Chondrocyte (in vitro differentiated cells): ENCODE results near the gene TSEN34. TPM values are rescaled to one million over a fixed set of nuclear protein-coding genes. Genes with fewer than 3 reads are reported as not detected.

Source experiments
- DNase-seq: peaks from one replicate; pipeline ENCODE4 v3.0.0; 2021; ENCODE audit warnings: mixed read lengths, low spot score
- H3K27ac Mint-ChIP-seq: one replicate; pipeline ENCODE4 v1.8.0; 2021; ENCODE audit warnings: mild to moderate bottlenecking, moderate library complexity, mixed read lengths; ENCODE audit not compliant: unreplicated experiment
- H3K27me3 Mint-ChIP-seq: 2 replicates; pipeline ENCODE4 v1.8.0; 2021; ENCODE audit warnings: low read depth, mixed read lengths
- H3K36me3 Mint-ChIP-seq: 2 replicates; pipeline ENCODE4 v1.8.0; 2021; ENCODE audit warnings: low read depth, mixed read lengths
- H3K4me1 Mint-ChIP-seq: 2 replicates; pipeline ENCODE4 v1.8.0; 2021; ENCODE audit warnings: low read depth, mild to moderate bottlenecking, mixed read lengths
- H3K4me3 Mint-ChIP-seq: one replicate; pipeline ENCODE4 v1.8.0; 2021; ENCODE audit warnings: mild to moderate bottlenecking, moderate library complexity, mixed read lengths; ENCODE audit not compliant: unreplicated experiment
- H3K9me3 Mint-ChIP-seq: 2 replicates; pipeline ENCODE4 v1.8.0; 2021; ENCODE audit warnings: low read depth, mixed read lengths
- CTCF ChIP-seq: fragments of 200-600 bp; sonication (generic); IDR thresholded peaks from 2 replicates; pipeline ENCODE4 v1.5.0; 2021; ENCODE audit warnings: antibody characterized with exemption, mild to moderate bottlenecking, moderate library complexity
- total RNA-seq: library from RNA; stranded (reverse); gene quantifications from 3 replicates; pipeline ENCODE4 v1.2.1, GENCODE V29; 2021

Gene TSEN34
- total RNA-seq, 1 donor from 2014 or later = 46.2 TPM

GRCh38 chr19:54148158-54148557 lies 43.0 kb upstream of the TSEN34 start:
- Mint-ChIP-seq H3K27me3 (no peaks in the 10 kb centered on the region), H3K4me3 (no peak overlapping the region), H3K36me3 (peaks cover 50% of the 10 kb centered on the region), H3K27ac (no peak overlapping the region), H3K4me1 (peaks cover 1% of the 10 kb centered on the region), H3K9me3 (no peaks in the 10 kb centered on the region)
- peak; percentile 89 for DNase-seq
- no peak for TF ChIP-seq CTCF

GRCh38 chr19:54149021-54149812 lies 41.9 kb upstream of the TSEN34 start:
- Mint-ChIP-seq H3K9me3 (no peaks in the 10 kb centered on the region), H3K27ac (no peak overlapping the region), H3K36me3 (peaks cover 46% of the 10 kb centered on the region), H3K4me3 (no peak overlapping the region), H3K27me3 (no peaks in the 10 kb centered on the region), H3K4me1 (peaks cover 5% of the 10 kb centered on the region)
- DNase-seq = no peak
- TF ChIP-seq CTCF = no peak

GRCh38 chr19:54151362-54152035 lies 39.6 kb upstream of the TSEN34 start:
- Mint-ChIP-seq H3K27ac (no peak overlapping the region), H3K36me3 (peaks cover 38% of the 10 kb centered on the region), H3K4me1 (peaks cover 7% of the 10 kb centered on the region), H3K9me3 (no peaks in the 10 kb centered on the region), H3K27me3 (no peaks in the 10 kb centered on the region), H3K4me3 (no peak overlapping the region)
- no peak for TF ChIP-seq CTCF
- no peak for DNase-seq

GRCh38 chr19:54152267-54152666 lies 38.8 kb upstream of the TSEN34 start:
- no peak for DNase-seq
- Mint-ChIP-seq H3K9me3 (no peaks in the 10 kb centered on the region), H3K27ac (no peak overlapping the region), H3K4me3 (no peak overlapping the region), H3K36me3 (peaks cover 37% of the 10 kb centered on the region), H3K27me3 (no peaks in the 10 kb centered on the region), H3K4me1 (peaks cover 11% of the 10 kb centered on the region)
- no peak for TF ChIP-seq CTCF

- no peak for DNase-seq
- Mint-ChIP-seq H3K36me3 (peaks cover 35% of the 10 kb centered on the region), H3K27me3 (no peaks in the 10 kb centered on the region), H3K9me3 (no peaks in the 10 kb centered on the region), H3K4me1 (peaks cover 11% of the 10 kb centered on the region), H3K27ac (peak overlapping the region; percentile 89), H3K4me3 (no peak overlapping the region)
- TF ChIP-seq CTCF = no peak
Observed at GRCh38 chr19:54152878-54153524, 38.1 kb upstream of the TSEN34 start.
